Prostate gland (tissue), 2 donors: Measurements from ENCODE around the gene SPDEF. TPM values are rescaled to one million over a fixed set of nuclear protein-coding genes. Genes with fewer than 3 reads are reported as not detected.

Source experiments
- DNase-seq: peaks from one replicate; pipeline ENCODE4 v3.0.0-alpha.2; 2019; ENCODE audit warnings: low spot score
- H3K27ac ChIP-seq, 2 donors: fragments of 200-600 bp; sonication (generic); 2 replicates each; pipeline ENCODE4 v1.5.1; 2017 to 2019
- H3K27me3 ChIP-seq: fragments of 200-600 bp; sonication (generic); replicated peaks from 2 replicates; pipeline ENCODE4 v1.5.1; 2019; ENCODE audit not compliant: insufficient read depth
- H3K36me3 ChIP-seq, 2 donors: fragments of 200-600 bp; sonication (generic); 1 replicate in 1 of 2; 2 replicates in 1 of 2; pipeline versions ENCODE4 v1.5.1 to v1.8.1; 2017 to 2019
- H3K4me1 ChIP-seq: fragments of 200-600 bp; sonication (generic); replicated peaks from 2 replicates; pipeline ENCODE4 v1.5.1; 2019
- H3K4me3 ChIP-seq, 2 donors: fragments of 200-600 bp; sonication (generic); 2 replicates each; pipeline ENCODE4 v1.5.1; 2017 to 2019
- H3K9me3 ChIP-seq: fragments of 200-600 bp; sonication (generic); 2 replicates; pipeline ENCODE4 v1.5.1; 2017
- CTCF ChIP-seq, 4 experiments: fragments of 200-600 bp in 2 of 4; fragments of 450-650 bp in 2 of 4; sonication (generic) in 2 of 4; IDR thresholded peaks; 1 replicate in 3 of 4; 2 replicates in 1 of 4; pipeline ENCODE4 v1.5.1; 2016 to 2019; ENCODE audit warnings: antibody characterized with exemption in 4 of 4, mild to moderate bottlenecking in 2 of 4, moderate library complexity in 2 of 4
- POLR2A ChIP-seq: fragments of 450-650 bp; IDR thresholded peaks from one replicate; pipeline ENCODE4 v1.6.1; 2016; ENCODE audit warnings: antibody characterized with exemption, mild to moderate bottlenecking
- POLR2AphosphoS5 ChIP-seq: sonication (generic); formaldehyde crosslinking; IDR thresholded peaks from one replicate; pipeline ENCODE4 v1.6.1; 2017; ENCODE audit warnings: antibody characterized with exemption
- WGBS: methylation state at CpG from one replicate; pipeline ENCODE4 v1.1.5; 2018; 5-methylcytosine and 5-hydroxymethylcytosine counted together
- intact Hi-C: fragments of 100-400 bp; cut with DNase I; formaldehyde crosslinking; loops from one replicate; pipeline ENCODE4 v1.14.2; 2022
- total RNA-seq, 2 donors: library from RNA; depleted of rRNA; stranded (reverse); fragments of >200 nt; gene quantifications; one replicate each; pipeline ENCODE4 v1.1.0, GENCODE V29; 2016

SPDEF gene
- total RNA-seq, 2 donors from 2014 or later: 165 to 738 TPM

- DNase-seq: no peak
- 72% methylated on average over 5 of the region's 5 CpGs for WGBS
Observed at GRCh38 chr6:34565722-34566137, 9.6 kb upstream of the SPDEF start.

GRCh38 chr6:34564181-34564580 is 8.1 kb upstream of the SPDEF start:
- H3K27ac ChIP-seq: no peak overlapping the region
- H3K4me1 ChIP-seq: no peaks in the 10 kb centered on the region
- no peak for DNase-seq
- TF ChIP-seq POLR2AphosphoS5 (no peak), POLR2A (no peak), CTCF (IDR thresholded peaks at IDR 0.05) (no peak)
- no peaks in the 10 kb centered on the region for H3K36me3 ChIP-seq
- intact Hi-C loops: no loop called here
- H3K9me3 ChIP-seq: no peaks in the 10 kb centered on the region
- H3K4me3 ChIP-seq: no peak overlapping the region
- 90% methylated on average over 5 of the region's 5 CpGs for WGBS
- no peaks in the 10 kb centered on the region for H3K27me3 ChIP-seq

More at GRCh38 chr6:34565722-34566137, 9.6 kb upstream of the SPDEF start:
- H3K27me3 ChIP-seq: no peaks in the 10 kb centered on the region
- intact Hi-C loops: no loop called here
- H3K4me3 ChIP-seq: no peak overlapping the region
- H3K9me3 ChIP-seq: no peaks in the 10 kb centered on the region
- no peaks in the 10 kb centered on the region for H3K4me1 ChIP-seq
- H3K36me3 ChIP-seq: no peaks in the 10 kb centered on the region
- no peak for TF ChIP-seq POLR2A
- no peak for TF ChIP-seq CTCF (IDR thresholded peaks at IDR 0.05)
- TF ChIP-seq POLR2AphosphoS5: no peak
- no peak overlapping the region for H3K27ac ChIP-seq

- H3K27ac ChIP-seq: no peak overlapping the region
- WGBS: 59% methylated on average over 7 of the region's 7 CpGs
- no peaks in the 10 kb centered on the region for H3K4me1 ChIP-seq
- TF ChIP-seq POLR2A (no peak), CTCF (IDR thresholded peaks at IDR 0.05) (no peak), POLR2AphosphoS5 (no peak)
- DNase-seq: no peak
- H3K9me3 ChIP-seq: no peaks in the 10 kb centered on the region
- intact Hi-C loops: no loop called here
- no peaks in the 10 kb centered on the region for H3K27me3 ChIP-seq
- H3K36me3 ChIP-seq: no peaks in the 10 kb centered on the region
- H3K4me3 ChIP-seq: no peak overlapping the region
Observed at GRCh38 chr6:34563513-34563870, 7.4 kb upstream of the SPDEF start.

- H3K36me3 ChIP-seq: no peaks in the 10 kb centered on the region
- WGBS: 72% methylated on average over 14 of the region's 15 CpGs
- H3K4me1 ChIP-seq: no peaks in the 10 kb centered on the region
- intact Hi-C loops: no loop called here
- H3K27ac ChIP-seq: no peak overlapping the region
- no peaks in the 10 kb centered on the region for H3K27me3 ChIP-seq
- no peak for DNase-seq
- TF ChIP-seq POLR2A (no peak), CTCF (IDR thresholded peaks at IDR 0.05) (no peak), POLR2AphosphoS5 (no peak)
- H3K9me3 ChIP-seq: no peaks in the 10 kb centered on the region
- no peak overlapping the region for H3K4me3 ChIP-seq
Observed at GRCh38 chr6:34562861-34563512, 6.9 kb upstream of the SPDEF start.

- intact Hi-C loops: no loop called here
- no peaks in the 10 kb centered on the region for H3K27me3 ChIP-seq
- 92% methylated on average over 10 of the region's 10 CpGs for WGBS
- H3K9me3 ChIP-seq: no peaks in the 10 kb centered on the region
- H3K4me1 ChIP-seq: no peaks in the 10 kb centered on the region
- DNase-seq: no peak
- TF ChIP-seq POLR2A (no peak), POLR2AphosphoS5 (no peak), CTCF (IDR thresholded peaks at IDR 0.05) (no peak)
- no peak overlapping the region for H3K27ac ChIP-seq
- H3K36me3 ChIP-seq: no peaks in the 10 kb centered on the region
- H3K4me3 ChIP-seq: no peak overlapping the region
Observed at GRCh38 chr6:34562350-34562749, 6.2 kb upstream of the SPDEF start.
